Measurements from ENCODE around the gene TNS3.

The TNS3 gene

GRCh38 chr7:47376991-47377616 is 204.8 kb downstream of the TNS3 start:
- H3K9me3 ChIP-seq (ENCODE audit: severe bottlenecking), result no peaks in the 10 kb centered on the region
- TF ChIP-seq, protein P1, sequence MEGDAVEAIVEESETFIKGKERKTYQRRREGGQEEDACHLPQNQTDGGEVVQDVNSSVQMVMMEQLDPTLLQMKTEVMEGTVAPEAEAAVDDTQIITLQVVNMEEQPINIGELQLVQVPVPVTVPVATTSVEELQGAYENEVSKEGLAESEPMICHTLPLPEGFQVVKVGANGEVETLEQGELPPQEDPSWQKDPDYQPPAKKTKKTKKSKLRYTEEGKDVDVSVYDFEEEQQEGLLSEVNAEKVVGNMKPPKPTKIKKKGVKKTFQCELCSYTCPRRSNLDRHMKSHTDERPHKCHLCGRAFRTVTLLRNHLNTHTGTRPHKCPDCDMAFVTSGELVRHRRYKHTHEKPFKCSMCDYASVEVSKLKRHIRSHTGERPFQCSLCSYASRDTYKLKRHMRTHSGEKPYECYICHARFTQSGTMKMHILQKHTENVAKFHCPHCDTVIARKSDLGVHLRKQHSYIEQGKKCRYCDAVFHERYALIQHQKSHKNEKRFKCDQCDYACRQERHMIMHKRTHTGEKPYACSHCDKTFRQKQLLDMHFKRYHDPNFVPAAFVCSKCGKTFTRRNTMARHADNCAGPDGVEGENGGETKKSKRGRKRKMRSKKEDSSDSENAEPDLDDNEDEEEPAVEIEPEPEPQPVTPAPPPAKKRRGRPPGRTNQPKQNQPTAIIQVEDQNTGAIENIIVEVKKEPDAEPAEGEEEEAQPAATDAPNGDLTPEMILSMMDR (IDR thresholded peaks at IDR 0.05; ENCODE audit: low read depth, low read length), result no peak
- DNase-seq, result no peak
- no peaks in the 10 kb centered on the region for H3K36me3 ChIP-seq
- H3K4me3 ChIP-seq (ENCODE audit: low read depth, low read length), result no peak overlapping the region
- no peak overlapping the region for H3K27ac ChIP-seq
- no peaks in the 10 kb centered on the region for H3K27me3 ChIP-seq (ENCODE audit: insufficient read depth, low read depth, severe bottlenecking)

DNA sequence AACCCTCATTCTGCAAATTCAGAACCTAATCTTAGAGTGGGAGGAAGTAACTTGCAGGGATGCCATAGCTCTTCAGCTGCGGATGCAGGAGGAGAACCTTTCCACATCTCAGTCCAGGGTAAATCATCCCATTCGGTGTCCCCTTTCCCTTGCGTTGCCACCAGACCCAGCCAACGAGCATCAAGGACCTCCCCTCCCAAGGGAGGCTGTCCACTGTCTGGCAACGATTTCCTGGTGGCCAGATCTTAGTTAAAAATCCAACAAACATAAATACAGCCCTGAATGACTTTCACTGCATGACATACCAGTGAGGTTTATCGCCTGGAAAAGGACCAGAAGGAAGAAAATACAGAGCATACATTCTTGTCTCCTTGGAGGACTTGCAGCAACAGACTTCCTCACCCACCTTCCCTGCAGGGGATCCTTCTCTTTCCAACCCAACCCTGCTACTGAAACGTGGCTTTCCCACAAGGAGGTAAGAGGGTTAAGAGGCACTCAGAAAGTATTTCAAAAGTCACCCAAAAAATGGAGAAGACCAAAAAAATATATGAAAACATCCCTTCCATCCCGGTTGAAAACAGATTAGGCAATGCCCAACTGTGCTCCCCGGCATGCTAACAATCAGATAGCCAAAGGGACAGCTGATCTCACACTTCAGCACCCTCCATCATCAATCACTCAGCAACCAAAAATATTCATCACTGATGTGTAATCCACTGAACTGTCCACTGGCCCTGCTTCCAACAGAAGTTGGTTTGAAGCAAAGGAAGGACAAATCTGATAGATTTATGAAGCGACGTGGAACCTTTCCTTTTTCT is 206.6 kb downstream of the TNS3 start:
- TF ChIP-seq, protein P1 (IDR thresholded peaks at IDR 0.05; ENCODE audit: low read depth, low read length), result no peak
- DNase-seq, result no peak
- Histone ChIP-seq H3K27ac (no peak overlapping the region), H3K36me3 (no peaks in the 10 kb centered on the region), H3K27me3 (ENCODE audit: insufficient read depth, low read depth, severe bottlenecking) (no peaks in the 10 kb centered on the region), H3K9me3 (ENCODE audit: severe bottlenecking) (no peaks in the 10 kb centered on the region), H3K4me3 (ENCODE audit: low read depth, low read length) (no peak overlapping the region)

DNA sequence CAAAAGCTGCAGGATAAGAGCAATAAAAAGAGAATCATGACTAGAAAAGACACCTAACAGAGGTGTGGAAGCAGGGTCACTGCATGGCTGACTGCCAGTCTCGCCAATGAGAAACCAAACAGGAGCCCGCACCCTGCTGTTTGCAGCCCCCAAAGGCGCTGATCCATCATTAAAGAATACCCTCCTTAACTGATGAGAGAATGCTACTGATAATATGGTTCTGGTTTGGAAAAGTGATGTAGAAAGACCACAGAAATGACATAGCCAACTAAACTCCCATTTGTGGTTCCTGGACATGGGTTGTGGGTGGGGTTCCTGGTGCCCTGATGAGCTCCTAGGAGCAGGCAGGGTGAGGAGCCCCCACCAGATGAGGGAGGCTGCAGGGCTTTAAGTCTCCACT is 207.4 kb downstream of the TNS3 start:
- no peak overlapping the region for H3K4me3 ChIP-seq (ENCODE audit: low read depth, low read length)
- no peaks in the 10 kb centered on the region for H3K36me3 ChIP-seq
- H3K27me3 ChIP-seq (ENCODE audit: insufficient read depth, low read depth, severe bottlenecking), result no peaks in the 10 kb centered on the region
- no peak overlapping the region for H3K27ac ChIP-seq
- TF ChIP-seq, protein P1 (IDR thresholded peaks at IDR 0.05; ENCODE audit: low read depth, low read length), result no peak
- no peak for DNase-seq
- no peaks in the 10 kb centered on the region for H3K9me3 ChIP-seq (ENCODE audit: severe bottlenecking)

DNA sequence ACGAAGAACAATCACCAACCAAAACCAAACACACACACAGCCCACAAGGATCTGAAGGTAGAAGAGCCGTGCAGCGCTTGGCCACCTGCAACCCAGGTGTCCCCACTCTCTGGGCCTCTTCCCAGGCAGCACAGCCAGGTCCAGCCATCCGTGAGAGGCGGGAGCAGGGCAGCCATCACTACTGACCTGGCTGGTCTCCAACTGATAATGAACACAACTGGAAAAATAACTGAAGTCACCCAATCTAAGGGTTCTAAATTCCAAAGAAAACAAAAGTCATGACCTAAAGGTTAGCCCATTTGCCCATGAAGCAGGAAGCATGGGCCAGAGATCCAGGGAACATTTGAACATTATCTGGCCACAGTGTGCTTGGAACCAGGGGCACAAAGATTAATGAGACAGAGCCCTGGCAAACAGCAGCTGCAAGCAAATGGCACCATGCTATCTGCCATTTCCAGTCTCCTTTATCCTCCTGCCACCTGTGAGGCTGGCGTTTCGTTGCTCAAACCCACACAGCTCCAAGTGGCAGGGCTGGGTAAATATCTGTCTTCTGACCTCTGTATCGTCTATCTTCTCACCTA is 207.9 kb downstream of the TNS3 start:
- no peaks in the 10 kb centered on the region for H3K36me3 ChIP-seq
- TF ChIP-seq, protein P1 (IDR thresholded peaks at IDR 0.05; ENCODE audit: low read depth, low read length), result no peak
- DNase-seq, result no peak
- no peaks in the 10 kb centered on the region for H3K9me3 ChIP-seq (ENCODE audit: severe bottlenecking)
- H3K27ac ChIP-seq, result no peak overlapping the region
- H3K4me3 ChIP-seq (ENCODE audit: low read depth, low read length), result no peak overlapping the region
- H3K27me3 ChIP-seq (ENCODE audit: insufficient read depth, low read depth, severe bottlenecking), result no peaks in the 10 kb centered on the region

GRCh38 chr7:47371733-47372368 is 210.1 kb downstream of the TNS3 start:
- TF ChIP-seq, protein P1 (IDR thresholded peaks at IDR 0.05; ENCODE audit: low read depth, low read length), result no peak
- no peaks in the 10 kb centered on the region for H3K36me3 ChIP-seq
- no peaks in the 10 kb centered on the region for H3K9me3 ChIP-seq (ENCODE audit: severe bottlenecking)
- H3K27me3 ChIP-seq (ENCODE audit: insufficient read depth, low read depth, severe bottlenecking), result no peaks in the 10 kb centered on the region
- no peak for DNase-seq
- H3K27ac ChIP-seq, result no peak overlapping the region
- no peak overlapping the region for H3K4me3 ChIP-seq (ENCODE audit: low read depth, low read length)
